IMR-90 (cell line): Measurements from ENCODE around the gene GPATCH2L. TPM values are rescaled to one million over a fixed set of nuclear protein-coding genes. Genes with fewer than 3 reads are reported as not detected.

Experiments used
- ATAC-seq: fragments of 200-7000 bp; cut with Tn5 transposase; 2 replicates; pipeline ENCODE4 v1.9.1; 2020; ENCODE audit warnings: low read depth, mild to moderate bottlenecking, moderate library complexity
- BruUV-seq: library from RNA; stranded (reverse); fragments of 400-500 nt; replicated peaks from 2 replicates; lab custom pipeline; 2021; lab: Mats Ljungman, UMichigan
- CTCF ChIA-PET: fragments of 300-600 bp; formaldehyde crosslinking; extraction: SDS; loops from one replicate; lab custom pipeline; 2021; ENCODE audit warnings: antibody characterized with exemption; lab: Yijun Ruan, JAX
- POLR2A ChIA-PET: fragments of 300-600 bp; sonication (Branson Sonifier 250); formaldehyde crosslinking; loops from one replicate; lab custom pipeline; 2022; ENCODE audit warnings: antibody characterized with exemption; ENCODE audit not compliant: unreplicated experiment; lab: Charles Lee
- DNase-seq: peaks from one replicate; pipeline ENCODE4 v3.0.0; 2013
- H2AFZ ChIP-seq: replicated peaks from 2 replicates; pipeline ENCODE3; 2013; ENCODE audit warnings: low read length, mild to moderate bottlenecking; ENCODE audit not compliant: poor library complexity
- H2AK5ac ChIP-seq: 2 replicates; pipeline ENCODE4 v1.6.1; 2013; ENCODE audit warnings: low read depth, low read length, inconsistent platforms
- H2AK9ac ChIP-seq: replicated peaks from 2 replicates; pipeline ENCODE3; 2013; ENCODE audit warnings: mild to moderate bottlenecking, low read depth, low read length, moderate library complexity; ENCODE audit not compliant: poor library complexity
- H2BK120ac ChIP-seq: 2 replicates; pipeline ENCODE4 v1.6.1; 2013; ENCODE audit warnings: low read depth, low read length, inconsistent platforms
- H2BK15ac ChIP-seq: 3 replicates; pipeline ENCODE4 v1.6.1; 2013; ENCODE audit warnings: low read depth, low read length, inconsistent platforms
- H2BK20ac ChIP-seq: 2 replicates; pipeline ENCODE4 v1.6.1; 2013; ENCODE audit warnings: low read depth, mild to moderate bottlenecking, inconsistent platforms, low read length, moderate library complexity
- H2BK5ac ChIP-seq: 2 replicates; pipeline ENCODE4 v1.6.1; 2013; ENCODE audit warnings: mild to moderate bottlenecking, low read depth, low read length, inconsistent platforms; ENCODE audit not compliant: poor library complexity, severe bottlenecking
- H3K14ac ChIP-seq: replicated peaks from 2 replicates; pipeline ENCODE4 v1.6.1; 2013; ENCODE audit warnings: low read depth, low read length, inconsistent platforms
- H3K18ac ChIP-seq: 2 replicates; pipeline ENCODE4 v1.6.1; 2013; ENCODE audit warnings: low read depth, low read length, control low read depth
- H3K23ac ChIP-seq: 2 replicates; pipeline ENCODE4 v1.6.1; 2013; ENCODE audit warnings: low read depth, low read length, inconsistent platforms
- H3K27ac ChIP-seq: 2 replicates; pipeline ENCODE4 v1.5.1; 2013; ENCODE audit warnings: mild to moderate bottlenecking, control low read depth, low read length; ENCODE audit not compliant: insufficient read depth
- H3K27me3 ChIP-seq: 2 replicates; pipeline ENCODE4 v1.6.1; 2013; ENCODE audit warnings: low read length; ENCODE audit not compliant: control insufficient read depth, insufficient read depth
- H3K36me3 ChIP-seq: 2 replicates; pipeline ENCODE4 v1.6.1; 2013; ENCODE audit warnings: low read length, mixed read lengths; ENCODE audit not compliant: control insufficient read depth, insufficient read depth
- H3K4ac ChIP-seq: 2 replicates; pipeline ENCODE4 v1.6.1; 2013; ENCODE audit warnings: low read depth, low read length, inconsistent platforms
- H3K4me1 ChIP-seq: 2 replicates; pipeline ENCODE4 v1.6.1; 2013; ENCODE audit warnings: low read length, mixed read lengths; ENCODE audit not compliant: control insufficient read depth, insufficient read depth
- H3K4me2 ChIP-seq: 2 replicates; pipeline ENCODE4 v1.6.1; 2013; ENCODE audit warnings: low read depth, mild to moderate bottlenecking, control low read depth, low read length, moderate library complexity
- H3K4me3 ChIP-seq: 2 replicates; pipeline ENCODE4 v1.5.1; 2013; ENCODE audit warnings: low read depth, mild to moderate bottlenecking, control low read depth, low read length, moderate library complexity; ENCODE audit not compliant: insufficient read depth
- H3K56ac ChIP-seq: 2 replicates; pipeline ENCODE4 v1.6.1; 2013; ENCODE audit warnings: low read length, inconsistent platforms; ENCODE audit not compliant: insufficient read depth; ENCODE audit errors: extremely low read depth
- H3K79me1 ChIP-seq, 2 experiments: 2 replicates each; pipeline ENCODE4 v1.6.1; 2013; ENCODE audit warnings: low read length in 2 of 2, inconsistent platforms in 1 of 2, low read depth in 1 of 2
- H3K9ac ChIP-seq: 2 replicates; pipeline ENCODE4 v1.6.1; 2013; ENCODE audit warnings: low read depth, low read length, control low read depth
- H3K9me1 ChIP-seq: 2 replicates; pipeline ENCODE4 v1.6.1; 2013; ENCODE audit warnings: low read length, inconsistent platforms; ENCODE audit not compliant: insufficient read depth
- H3K9me3 ChIP-seq: 2 replicates; pipeline ENCODE4 v1.6.1; 2013; ENCODE audit warnings: low read length; ENCODE audit not compliant: control insufficient read depth, insufficient read depth
- H4K20me1 ChIP-seq: 2 replicates; pipeline ENCODE4 v1.6.1; 2013; ENCODE audit warnings: low read length, inconsistent platforms; ENCODE audit not compliant: insufficient read depth
- H4K5ac ChIP-seq: 2 replicates; pipeline ENCODE4 v1.6.1; 2013; ENCODE audit warnings: mild to moderate bottlenecking, low read depth, low read length, control low read depth
- H4K8ac ChIP-seq, 2 experiments: 2 replicates each; pipeline ENCODE4 v1.6.1; 2013; ENCODE audit warnings: low read depth in 2 of 2, low read length in 2 of 2, control low read depth in 1 of 2, inconsistent platforms in 1 of 2
- H4K91ac ChIP-seq: 2 replicates; pipeline ENCODE4 v1.6.1; 2013; ENCODE audit warnings: low read depth, low read length, inconsistent platforms; ENCODE audit not compliant: insufficient read depth
- FOS ChIP-seq: fragments of 150-350 bp; IDR thresholded peaks from 2 replicates; pipeline ENCODE4 v1.6.1; 2016; ENCODE audit warnings: low read depth, low read length
- MXI1 ChIP-seq: IDR thresholded peaks from 2 replicates; pipeline ENCODE4 v1.6.1; 2012; ENCODE audit warnings: low read depth, mild to moderate bottlenecking, low read length, moderate library complexity, borderline replicate concordance
- NFE2L2 ChIP-seq: fragments of 150-350 bp; IDR thresholded peaks from 2 replicates; pipeline ENCODE4 v1.6.1; 2016; ENCODE audit warnings: low read depth, mild to moderate bottlenecking, low read length
- RAD21 ChIP-seq: IDR thresholded peaks from 2 replicates; pipeline ENCODE4 v1.6.1; 2012; ENCODE audit warnings: low read length, improper control_type of control experiment
- RFX5 ChIP-seq: IDR thresholded peaks from 2 replicates; pipeline ENCODE4 v1.8.0; 2012; ENCODE audit warnings: low read depth, mild to moderate bottlenecking, low read length, moderate library complexity
- WGBS, 2 experiments: methylation state at CpG; one replicate each; pipeline versions ENCODE4 v1.1.5 to v1.1.7; 2013; ENCODE audit warnings: missing lambda C conversion rate in 2 of 2; ENCODE audit not compliant: insufficient read length in 1 of 2; ENCODE audit errors: extremely low coverage in 2 of 2; 5-methylcytosine and 5-hydroxymethylcytosine counted together
- dilution Hi-C: fragments of 300-500 bp; cut with HindIII; formaldehyde crosslinking; loops from one replicate; pipeline ENCODE4 v1.14.3; 2018; ENCODE audit warnings: low sequenced_read_pairs; ENCODE audit not compliant: unreplicated experiment
- in situ Hi-C: fragments of 300-500 bp; cut with MboI; formaldehyde crosslinking; loops from 3 replicates; pipeline ENCODE4 v1.14.3; 2019; ENCODE audit warnings: low sequenced_read_pairs, inconsistent platforms, mixed read lengths
- intact Hi-C: fragments of 100-400 bp; cut with micrococcal nuclease; formaldehyde crosslinking; loops from 2 replicates; pipeline ENCODE4 v1.10.0; 2022
- polyA plus RNA-seq, 3 experiments: library from polyadenylated mRNA; depleted of rRNA; stranded (reverse); fragments of >200 nt; gene quantifications; 2 replicates each; pipeline ENCODE4 v1.2.3, GENCODE V29; 2012; ENCODE audit warnings: low replicate concordance in 1 of 3
- total RNA-seq: library from RNA; depleted of rRNA; stranded (reverse); fragments of >200 nt; gene quantifications from 2 replicates; pipeline ENCODE4 v1.2.3, GENCODE V29; 2012
- TF ChIP-seq, protein P1 (sequence below): conservative IDR thresholded peaks from 2 replicates; pipeline ENCODE4 v1.5.1; 2012; ENCODE audit warnings: mild to moderate bottlenecking, low read depth, low read length, improper control_type of control experiment

GPATCH2L gene
- total and polyA plus RNA-seq, 2 of the 4 experiments (the other 2 are of a cell fraction) = 15.6 to 51.4 TPM

DNA sequence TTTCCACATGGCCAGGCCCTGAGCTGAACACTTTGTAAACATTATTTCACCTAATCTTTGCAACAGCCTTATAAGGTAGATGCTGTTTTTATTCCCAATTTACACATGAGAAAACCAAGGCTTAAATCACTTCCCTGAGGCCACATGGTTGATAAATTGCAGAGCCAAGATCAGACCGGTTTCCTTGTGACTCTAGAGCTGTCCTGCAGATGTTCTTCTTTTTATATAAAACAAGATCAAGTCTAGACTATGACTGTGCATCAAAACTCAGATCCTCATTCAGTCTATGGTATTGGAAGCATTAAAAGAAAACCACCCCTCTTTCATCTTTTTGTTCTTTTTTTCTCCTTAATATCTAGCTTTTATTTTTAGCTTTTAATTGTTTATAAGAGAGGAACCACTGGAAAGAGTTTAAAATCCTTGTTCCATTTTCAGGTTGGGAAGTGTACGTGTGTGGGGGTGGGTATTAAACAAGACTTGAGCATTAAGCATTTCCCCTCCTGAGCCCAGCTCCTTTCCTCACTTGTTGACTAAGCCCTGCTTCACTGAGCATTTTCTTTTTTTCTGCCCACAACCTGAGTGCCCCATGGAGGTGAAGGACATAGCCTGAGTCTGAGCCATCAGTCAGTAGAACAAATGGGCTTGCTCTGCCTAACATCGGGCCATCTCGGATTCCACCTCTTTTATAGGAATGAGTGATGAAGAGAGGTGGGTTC, 45.4 kb downstream of the GPATCH2L start:
- Histone ChIP-seq H3K27ac (no peak overlapping the region), H3K36me3 (peaks cover 22% of the 10 kb centered on the region), H3K23ac (no peak overlapping the region), H3K9me1 (peaks cover 9% of the 10 kb centered on the region), H3K79me1 (peaks cover 16 to 25% of the 10 kb centered on the region in 2 experiments), H3K9me3 (no peaks in the 10 kb centered on the region), H3K9ac (no peak overlapping the region), H2BK15ac (no peak overlapping the region), H3K4me2 (no peak overlapping the region), H2BK20ac (no peak overlapping the region), H3K18ac (no peak overlapping the region), H2AK5ac (no peak overlapping the region), H3K56ac (no peak overlapping the region), H4K5ac (no peak overlapping the region), H3K4me1 (peaks cover 5% of the 10 kb centered on the region), H4K91ac (no peak overlapping the region), H3K4me3 (no peak overlapping the region), H2AFZ (no peak overlapping the region), H4K20me1 (peaks cover 4% of the 10 kb centered on the region; the same call in 1 of the 2 replicates), H3K27me3 (no peaks in the 10 kb centered on the region), H4K8ac (no peak overlapping the region), H3K14ac (no peak overlapping the region), H2BK5ac (no peak overlapping the region), H3K4ac (no peak overlapping the region), H2AK9ac (no peak overlapping the region), H2BK120ac (no peak overlapping the region)
- dilution Hi-C loops (no loop called here), in situ Hi-C loops (no loop called here), intact Hi-C loops (no loop called here)
- no CpG with 5 or more reads among the region's 4 CpGs for WGBS, 2 experiments
- TF ChIP-seq NFE2L2 = no peak
- TF ChIP-seq, protein P1, sequence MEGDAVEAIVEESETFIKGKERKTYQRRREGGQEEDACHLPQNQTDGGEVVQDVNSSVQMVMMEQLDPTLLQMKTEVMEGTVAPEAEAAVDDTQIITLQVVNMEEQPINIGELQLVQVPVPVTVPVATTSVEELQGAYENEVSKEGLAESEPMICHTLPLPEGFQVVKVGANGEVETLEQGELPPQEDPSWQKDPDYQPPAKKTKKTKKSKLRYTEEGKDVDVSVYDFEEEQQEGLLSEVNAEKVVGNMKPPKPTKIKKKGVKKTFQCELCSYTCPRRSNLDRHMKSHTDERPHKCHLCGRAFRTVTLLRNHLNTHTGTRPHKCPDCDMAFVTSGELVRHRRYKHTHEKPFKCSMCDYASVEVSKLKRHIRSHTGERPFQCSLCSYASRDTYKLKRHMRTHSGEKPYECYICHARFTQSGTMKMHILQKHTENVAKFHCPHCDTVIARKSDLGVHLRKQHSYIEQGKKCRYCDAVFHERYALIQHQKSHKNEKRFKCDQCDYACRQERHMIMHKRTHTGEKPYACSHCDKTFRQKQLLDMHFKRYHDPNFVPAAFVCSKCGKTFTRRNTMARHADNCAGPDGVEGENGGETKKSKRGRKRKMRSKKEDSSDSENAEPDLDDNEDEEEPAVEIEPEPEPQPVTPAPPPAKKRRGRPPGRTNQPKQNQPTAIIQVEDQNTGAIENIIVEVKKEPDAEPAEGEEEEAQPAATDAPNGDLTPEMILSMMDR = no peak
- no peak for TF ChIP-seq RFX5
- TF ChIP-seq RAD21 = no peak
- no peak for TF ChIP-seq MXI1
- TF ChIP-seq FOS = no peak
- ATAC-seq = no peak
- no peak for DNase-seq
- BruUV-seq = no TSS peak
- ChIA-PET POLR2A (no interaction called here), CTCF (no interaction called here)
